Astrocyte (in vitro differentiated cells and primary cell): Measurements from ENCODE around the gene GREB1L. TPM values are rescaled to one million over a fixed set of nuclear protein-coding genes. Genes with fewer than 3 reads are reported as not detected.
A peak's percentile ranks its signal among the peaks of the same experiment; 100 is the strongest.

Experiments
- DNase-seq: peaks from one replicate; pipeline ENCODE4 v3.0.0-alpha.2; 2010; ENCODE audit warnings: low read depth
- FAIRE-seq: peaks from 2 replicates; lab custom pipeline; 2011; peaks lifted over from hg19 to GRCh38; lab: Jason Lieb, UNC
- H2AFZ ChIP-seq: 2 replicates; pipeline ENCODE4 v1.6.0; 2012; ENCODE audit warnings: low read depth, low read length, inconsistent platforms
- H3K27ac ChIP-seq: 2 replicates; pipeline ENCODE4 v1.5.1; 2011; ENCODE audit warnings: low read depth, low read length, inconsistent platforms
- H3K27me3 ChIP-seq: 2 replicates; pipeline ENCODE4 v1.6.0; 2011; ENCODE audit warnings: low read length, inconsistent platforms; ENCODE audit not compliant: insufficient read depth
- H3K36me3 ChIP-seq: 2 replicates; pipeline ENCODE4 v1.5.1; 2011; ENCODE audit warnings: low read length, inconsistent platforms; ENCODE audit not compliant: insufficient read depth
- H3K4me1 ChIP-seq: 2 replicates; pipeline ENCODE4 v1.5.1; 2011; ENCODE audit warnings: low read length, inconsistent platforms; ENCODE audit not compliant: insufficient read depth
- H3K4me2 ChIP-seq: 2 replicates; pipeline ENCODE4 v1.6.0; 2012; ENCODE audit warnings: low read length, inconsistent platforms
- H3K4me3 ChIP-seq: 2 replicates; pipeline ENCODE4 v1.5.1; 2011; ENCODE audit warnings: low read depth, mild to moderate bottlenecking, low read length, inconsistent platforms; ENCODE audit not compliant: insufficient read depth
- H3K79me2 ChIP-seq: 2 replicates; pipeline ENCODE4 v1.6.0; 2012; ENCODE audit warnings: mild to moderate bottlenecking, low read length, inconsistent platforms; ENCODE audit not compliant: insufficient read depth
- H3K9ac ChIP-seq: 2 replicates; pipeline ENCODE4 v1.6.0; 2012; ENCODE audit warnings: mild to moderate bottlenecking, low read length, inconsistent platforms
- H3K9me3 ChIP-seq: 2 replicates; pipeline ENCODE4 v1.5.1; 2012; ENCODE audit warnings: low read depth, mild to moderate bottlenecking, low read length, inconsistent platforms; ENCODE audit not compliant: insufficient read depth
- H4K20me1 ChIP-seq: 2 replicates; pipeline ENCODE4 v1.6.0; 2012; ENCODE audit warnings: low read length, inconsistent platforms; ENCODE audit not compliant: insufficient read depth
- H3K27ac Mint-ChIP-seq: one replicate; pipeline ENCODE4 v1.8.0; 2021; ENCODE audit warnings: mild to moderate bottlenecking, mixed read lengths; ENCODE audit not compliant: unreplicated experiment
- H3K27me3 Mint-ChIP-seq: one replicate; pipeline ENCODE4 v1.8.0; 2021; ENCODE audit warnings: low read depth, mixed read lengths; ENCODE audit not compliant: unreplicated experiment
- H3K36me3 Mint-ChIP-seq: one replicate; pipeline ENCODE4 v1.8.0; 2021; ENCODE audit warnings: low read depth, mixed read lengths; ENCODE audit not compliant: unreplicated experiment
- H3K4me1 Mint-ChIP-seq: one replicate; pipeline ENCODE4 v1.8.0; 2021; ENCODE audit warnings: low read depth, mixed read lengths; ENCODE audit not compliant: unreplicated experiment
- H3K4me3 Mint-ChIP-seq: one replicate; pipeline ENCODE4 v1.8.0; 2021; ENCODE audit warnings: mild to moderate bottlenecking, moderate library complexity, mixed read lengths; ENCODE audit not compliant: unreplicated experiment
- H3K9me3 Mint-ChIP-seq: one replicate; pipeline ENCODE4 v1.8.0; 2021; ENCODE audit warnings: mild to moderate bottlenecking, mixed read lengths; ENCODE audit not compliant: unreplicated experiment
- EZH2 ChIP-seq: IDR thresholded peaks from 2 replicates; pipeline ENCODE4 v1.6.1; 2012; ENCODE audit warnings: mild to moderate bottlenecking, low read length, inconsistent platforms; ENCODE audit not compliant: insufficient read depth
- total RNA-seq: library from RNA; stranded (reverse); gene quantifications from 2 replicates; pipeline ENCODE4 v1.2.1, GENCODE V29; 2021
- TF ChIP-seq, protein P1 (sequence below): IDR thresholded peaks from 2 replicates; pipeline ENCODE4 v1.5.1; 2011; ENCODE audit warnings: low read depth, mild to moderate bottlenecking, inconsistent platforms, low read length, moderate library complexity; ENCODE audit not compliant: insufficient read depth

The GREB1L gene
- total RNA-seq, 1 donor from 2014 or later = 16.2 TPM

GRCh38 chr18:21459706-21460286 is 217.8 kb downstream of the GREB1L start:
- no peak overlapping the region for H3K4me3 ChIP-seq
- Mint-ChIP-seq H3K27me3 (no peaks in the 10 kb centered on the region), H3K4me3 (no peak overlapping the region), H3K9me3 (no peaks in the 10 kb centered on the region), H3K27ac (no peak overlapping the region), H3K36me3 (no peaks in the 10 kb centered on the region), H3K4me1 (no peaks in the 10 kb centered on the region)
- H3K27me3 ChIP-seq = no peaks in the 10 kb centered on the region
- no peaks in the 10 kb centered on the region for H3K4me1 ChIP-seq
- DNase-seq (no peak), FAIRE-seq (no peak)
- H3K4me2 ChIP-seq = no peak overlapping the region
- no peaks in the 10 kb centered on the region for H3K9me3 ChIP-seq
- no peaks in the 10 kb centered on the region for H3K36me3 ChIP-seq
- no peak overlapping the region for H3K27ac ChIP-seq
- no peaks in the 10 kb centered on the region for H3K79me2 ChIP-seq
- H2AFZ ChIP-seq = no peak overlapping the region
- TF ChIP-seq EZH2 = no peak
- TF ChIP-seq, protein P1, sequence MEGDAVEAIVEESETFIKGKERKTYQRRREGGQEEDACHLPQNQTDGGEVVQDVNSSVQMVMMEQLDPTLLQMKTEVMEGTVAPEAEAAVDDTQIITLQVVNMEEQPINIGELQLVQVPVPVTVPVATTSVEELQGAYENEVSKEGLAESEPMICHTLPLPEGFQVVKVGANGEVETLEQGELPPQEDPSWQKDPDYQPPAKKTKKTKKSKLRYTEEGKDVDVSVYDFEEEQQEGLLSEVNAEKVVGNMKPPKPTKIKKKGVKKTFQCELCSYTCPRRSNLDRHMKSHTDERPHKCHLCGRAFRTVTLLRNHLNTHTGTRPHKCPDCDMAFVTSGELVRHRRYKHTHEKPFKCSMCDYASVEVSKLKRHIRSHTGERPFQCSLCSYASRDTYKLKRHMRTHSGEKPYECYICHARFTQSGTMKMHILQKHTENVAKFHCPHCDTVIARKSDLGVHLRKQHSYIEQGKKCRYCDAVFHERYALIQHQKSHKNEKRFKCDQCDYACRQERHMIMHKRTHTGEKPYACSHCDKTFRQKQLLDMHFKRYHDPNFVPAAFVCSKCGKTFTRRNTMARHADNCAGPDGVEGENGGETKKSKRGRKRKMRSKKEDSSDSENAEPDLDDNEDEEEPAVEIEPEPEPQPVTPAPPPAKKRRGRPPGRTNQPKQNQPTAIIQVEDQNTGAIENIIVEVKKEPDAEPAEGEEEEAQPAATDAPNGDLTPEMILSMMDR = no peak
- no peak overlapping the region for H3K9ac ChIP-seq
- H4K20me1 ChIP-seq = no peaks in the 10 kb centered on the region

DNA sequence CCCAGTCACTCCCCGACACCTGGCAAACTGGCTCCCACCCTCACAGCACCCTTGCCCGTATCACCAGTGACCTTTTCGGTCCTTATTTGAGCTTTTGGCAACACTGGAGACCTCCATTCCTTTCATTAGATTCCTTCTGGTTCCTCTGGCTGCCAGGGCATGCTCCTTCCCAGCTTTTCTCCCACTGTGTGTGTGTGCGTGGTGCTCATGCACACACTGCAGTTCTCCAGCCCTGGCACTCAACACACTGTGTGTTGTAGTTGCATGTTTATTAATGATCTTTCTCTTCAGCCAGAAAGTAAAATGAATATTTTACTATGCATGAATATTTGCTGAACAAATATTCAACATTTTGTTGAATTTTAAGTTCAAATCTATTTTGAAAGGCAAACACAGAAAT is 219.4 kb downstream of the GREB1L start:
- Histone ChIP-seq H3K27me3 (no peaks in the 10 kb centered on the region), H3K36me3 (no peaks in the 10 kb centered on the region), H4K20me1 (no peaks in the 10 kb centered on the region), H3K9me3 (no peaks in the 10 kb centered on the region), H3K4me3 (no peak overlapping the region), H2AFZ (no peak overlapping the region), H3K4me2 (no peak overlapping the region), H3K79me2 (no peaks in the 10 kb centered on the region), H3K27ac (no peak overlapping the region), H3K9ac (no peak overlapping the region), H3K4me1 (no peaks in the 10 kb centered on the region)
- no peaks in the 10 kb centered on the region for H3K9me3 Mint-ChIP-seq
- FAIRE-seq = no peak
- H3K4me1 Mint-ChIP-seq = no peaks in the 10 kb centered on the region
- no peak for TF ChIP-seq EZH2
- TF ChIP-seq, protein P1 = no peak
- no peaks in the 10 kb centered on the region for H3K36me3 Mint-ChIP-seq
- DNase-seq = no peak
- H3K4me3 Mint-ChIP-seq = no peak overlapping the region
- no peaks in the 10 kb centered on the region for H3K27me3 Mint-ChIP-seq
- H3K27ac Mint-ChIP-seq = no peak overlapping the region

DNA sequence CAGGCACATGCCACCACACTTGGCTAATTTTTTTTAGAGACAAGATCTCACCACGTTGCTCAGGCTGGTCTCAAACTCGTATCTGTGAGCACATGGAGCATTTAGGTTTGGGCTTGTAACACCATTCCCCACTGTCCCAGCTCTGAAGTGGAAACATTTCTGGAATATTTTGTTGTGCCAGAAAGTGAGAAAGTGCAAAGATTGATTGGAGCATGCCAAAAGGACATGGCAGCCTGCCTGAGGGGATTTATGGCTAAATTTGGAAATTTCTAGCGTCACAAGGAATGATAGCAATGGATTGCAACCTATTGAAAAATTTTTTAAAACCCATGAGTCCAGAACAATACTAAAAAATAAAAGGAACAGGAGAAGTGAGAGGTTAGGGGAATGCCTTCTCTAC is 221.7 kb downstream of the GREB1L start:
- Mint-ChIP-seq H3K27ac (no peak overlapping the region), H3K27me3 (no peaks in the 10 kb centered on the region), H3K4me1 (no peaks in the 10 kb centered on the region), H3K9me3 (no peaks in the 10 kb centered on the region), H3K36me3 (no peaks in the 10 kb centered on the region), H3K4me3 (no peak overlapping the region)
- H3K4me3 ChIP-seq = no peak overlapping the region
- no peak overlapping the region for H3K27ac ChIP-seq
- FAIRE-seq (no peak), DNase-seq (peak; percentile 43)
- H3K4me2 ChIP-seq = no peak overlapping the region
- no peak for TF ChIP-seq EZH2
- TF ChIP-seq, protein P1 = no peak
- no peaks in the 10 kb centered on the region for H3K79me2 ChIP-seq
- no peaks in the 10 kb centered on the region for H4K20me1 ChIP-seq
- no peaks in the 10 kb centered on the region for H3K4me1 ChIP-seq
- no peaks in the 10 kb centered on the region for H3K27me3 ChIP-seq
- H3K36me3 ChIP-seq = no peaks in the 10 kb centered on the region
- H3K9ac ChIP-seq = no peak overlapping the region
- H3K9me3 ChIP-seq = no peaks in the 10 kb centered on the region
- no peak overlapping the region for H2AFZ ChIP-seq
